MCF 10A (cell line): ENCODE data around the gene PPP2R2B. TPM values are rescaled to one million over a fixed set of nuclear protein-coding genes. Genes with fewer than 3 reads are reported as not detected.

Experiments used
- BruUV-seq: library from RNA; stranded (reverse); fragments of 400-500 nt; replicated peaks from 2 replicates; lab custom pipeline; 2021; lab: Mats Ljungman, UMichigan
- CTCF ChIA-PET: fragments of 300-600 bp; sonication (Branson Sonifier 250); formaldehyde crosslinking; extraction: SDS; loops from one replicate; lab custom pipeline; 2021; ENCODE audit warnings: antibody characterized with exemption, inconsistent platforms; lab: Yijun Ruan, JAX
- POLR2A ChIA-PET: fragments of 300-600, 350-650 bp; sonication (Branson Sonifier 250); formaldehyde crosslinking; extraction: SDS; loops from one replicate; lab custom pipeline; 2020; ENCODE audit warnings: antibody characterized with exemption, inconsistent platforms; lab: Yijun Ruan, JAX
- DNase-seq: peaks from one replicate; pipeline ENCODE4 v3.0.0-alpha.2; 2018; ENCODE audit not compliant: unreplicated experiment
- H3K27ac Mint-ChIP-seq: one replicate; pipeline ENCODE4 v1.8.0; 2022; ENCODE audit warnings: mild to moderate bottlenecking, low read depth, mixed read lengths; ENCODE audit not compliant: unreplicated experiment
- H3K27me3 Mint-ChIP-seq: one replicate; pipeline ENCODE4 v1.8.0; 2022; ENCODE audit warnings: mixed read lengths; ENCODE audit not compliant: insufficient read depth, unreplicated experiment
- H3K36me3 Mint-ChIP-seq: one replicate; pipeline ENCODE4 v1.8.0; 2022; ENCODE audit warnings: mild to moderate bottlenecking, moderate library complexity, mixed read lengths; ENCODE audit not compliant: insufficient read depth, unreplicated experiment
- H3K4me1 Mint-ChIP-seq: one replicate; pipeline ENCODE4 v1.8.0; 2022; ENCODE audit warnings: mixed read lengths; ENCODE audit not compliant: insufficient read depth, unreplicated experiment
- H3K4me3 Mint-ChIP-seq: one replicate; pipeline ENCODE4 v1.8.0; 2022; ENCODE audit warnings: mild to moderate bottlenecking, moderate library complexity, mixed read lengths; ENCODE audit not compliant: unreplicated experiment
- H3K9me3 Mint-ChIP-seq: one replicate; pipeline ENCODE4 v1.8.0; 2022; ENCODE audit warnings: mixed read lengths; ENCODE audit not compliant: unreplicated experiment
- CTCF ChIP-seq: fragments of 200-600 bp; IDR thresholded peaks from one replicate; pipeline ENCODE4 v1.8.0; 2022; ENCODE audit warnings: antibody characterized with exemption, mild to moderate bottlenecking; ENCODE audit not compliant: unreplicated experiment
- intact Hi-C: fragments of 100-400 bp; cut with micrococcal nuclease; formaldehyde crosslinking; loops from 2 replicates; pipeline ENCODE4 v1.14.1; 2022
- total RNA-seq: library from RNA; stranded (reverse); gene quantifications from 2 replicates; pipeline ENCODE4 v1.2.3, GENCODE V29; 2022

Gene PPP2R2B
- total RNA-seq, 1 experiment from 2014 or later, result 0.54 TPM

DNA sequence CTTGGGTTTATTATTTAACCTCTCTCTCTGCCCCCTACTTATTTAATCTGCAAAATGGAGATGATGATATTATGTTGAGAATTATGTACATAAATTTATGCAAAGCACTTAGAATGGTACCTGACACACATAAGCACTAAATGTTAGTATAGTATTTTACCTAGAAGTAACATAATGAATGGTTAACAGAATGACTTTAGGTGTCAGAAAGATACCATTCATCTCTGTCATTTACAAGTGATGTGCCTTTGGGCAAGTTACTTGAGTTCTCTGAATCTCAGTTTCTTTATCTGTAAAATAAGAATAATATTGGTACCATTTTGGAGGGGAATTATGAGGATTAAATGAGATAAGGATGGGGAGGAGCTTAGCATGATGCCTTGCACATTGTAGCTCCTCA lies 159.4 kb downstream of the PPP2R2B start:
- H3K27me3 Mint-ChIP-seq, result no peaks in the 10 kb centered on the region
- no peak for DNase-seq
- no TSS peak for BruUV-seq
- no peak overlapping the region for H3K4me3 Mint-ChIP-seq
- CTCF ChIA-PET, result interaction anchor here (0.8 to 2.8 kb wide), 2 partner anchors 174 to 246 kb away, joined by 4 to 10 read pairs; no protein-coding TSS in a partner anchor
- H3K36me3 Mint-ChIP-seq, result no peaks in the 10 kb centered on the region
- no peak overlapping the region for H3K27ac Mint-ChIP-seq
- TF ChIP-seq CTCF, result no peak
- POLR2A ChIA-PET, result interaction anchor here (1.0 kb wide), 1 partner anchor 29 kb away, joined by 3 read pairs; no protein-coding TSS in a partner anchor
- H3K4me1 Mint-ChIP-seq, result peaks cover 11% of the 10 kb centered on the region
- intact Hi-C loops, result no loop called here
- H3K9me3 Mint-ChIP-seq, result no peaks in the 10 kb centered on the region

DNA sequence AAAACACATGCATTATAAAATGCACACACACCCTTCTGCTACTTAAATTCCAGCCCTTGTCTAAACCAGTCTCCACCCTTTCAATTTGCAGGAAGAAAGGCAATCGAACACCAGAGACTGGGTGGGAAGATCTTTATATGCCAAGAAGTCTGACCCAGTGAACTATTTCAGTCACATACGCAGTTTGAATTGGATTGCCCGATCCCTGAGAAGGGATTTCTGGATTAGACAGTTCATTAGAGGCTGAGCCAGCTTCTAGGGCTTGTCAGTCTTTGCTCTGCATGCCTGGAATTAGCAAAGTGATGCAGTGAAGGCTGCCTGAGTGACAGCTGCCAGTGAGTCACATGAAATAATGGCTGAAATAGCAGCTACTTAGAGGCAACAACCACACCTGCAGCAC lies 159.9 kb downstream of the PPP2R2B start:
- POLR2A ChIA-PET, result interaction anchor here (0.6 to 1.0 kb wide), 3 partner anchors 9 to 558 kb away, joined by 3 read pairs; no protein-coding TSS in a partner anchor
- no peak for TF ChIP-seq CTCF
- no peaks in the 10 kb centered on the region for H3K36me3 Mint-ChIP-seq
- H3K9me3 Mint-ChIP-seq, result no peaks in the 10 kb centered on the region
- CTCF ChIA-PET, result interaction anchor here (0.7 to 2.8 kb wide), 3 partner anchors 12 to 340 kb away, joined by 5 to 10 read pairs (median 6); no protein-coding TSS in a partner anchor
- BruUV-seq, result no TSS peak
- H3K27ac Mint-ChIP-seq, result no peak overlapping the region
- no peaks in the 10 kb centered on the region for H3K27me3 Mint-ChIP-seq
- intact Hi-C loops, result no loop called here
- peaks cover 11% of the 10 kb centered on the region for H3K4me1 Mint-ChIP-seq
- DNase-seq, result no peak
- no peak overlapping the region for H3K4me3 Mint-ChIP-seq

DNA sequence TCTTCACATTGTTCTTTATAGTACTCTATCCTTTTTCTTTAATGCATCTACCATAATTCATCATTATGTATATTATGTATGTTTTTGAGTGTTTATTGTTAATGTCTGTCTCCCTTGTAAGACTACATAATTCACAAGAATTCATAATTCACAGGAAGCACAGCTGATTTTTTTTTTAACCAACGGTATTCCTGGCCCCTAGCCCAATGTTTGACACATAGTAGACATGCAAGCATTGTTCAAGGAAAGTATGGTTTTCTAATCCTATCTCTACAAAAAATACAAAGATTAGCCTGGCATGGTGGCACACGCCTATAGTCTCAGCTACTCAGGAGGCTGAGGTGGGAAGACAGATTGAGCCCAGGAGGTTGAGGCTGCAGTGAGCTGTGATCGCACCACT lies 160.6 kb downstream of the PPP2R2B start:
- no peak overlapping the region for H3K4me3 Mint-ChIP-seq
- BruUV-seq, result no TSS peak
- ChIA-PET POLR2A (interaction anchor here (0.7 kb wide), 1 partner anchor 8 kb away, joined by 3 read pairs; no protein-coding TSS in a partner anchor), CTCF (interaction anchor here (0.6 to 2.8 kb wide), 5 partner anchors 12 to 339 kb away, joined by 3 to 10 read pairs (median 5); no protein-coding TSS in a partner anchor)
- DNase-seq, result no peak
- no peaks in the 10 kb centered on the region for H3K27me3 Mint-ChIP-seq
- TF ChIP-seq CTCF, result no peak
- no peaks in the 10 kb centered on the region for H3K9me3 Mint-ChIP-seq
- H3K36me3 Mint-ChIP-seq, result no peaks in the 10 kb centered on the region
- no peak overlapping the region for H3K27ac Mint-ChIP-seq
- intact Hi-C loops, result no loop called here
- peaks cover 9% of the 10 kb centered on the region for H3K4me1 Mint-ChIP-seq

GRCh38 chr5:146716636-146717035 lies 161.9 kb downstream of the PPP2R2B start:
- Mint-ChIP-seq H3K4me1 (no peaks in the 10 kb centered on the region), H3K27ac (no peak overlapping the region), H3K9me3 (no peaks in the 10 kb centered on the region), H3K4me3 (no peak overlapping the region), H3K27me3 (no peaks in the 10 kb centered on the region), H3K36me3 (no peaks in the 10 kb centered on the region)
- intact Hi-C loops, result no loop called here
- TF ChIP-seq CTCF, result no peak
- DNase-seq, result no peak
- CTCF ChIA-PET, result interaction anchor here (2.8 kb wide), 1 partner anchor 249 kb away, joined by 10 read pairs; no protein-coding TSS in a partner anchor
- POLR2A ChIA-PET, result no interaction called here
- BruUV-seq, result no TSS peak
